NCI-H226 (cell line): Measurements from ENCODE around the gene TBX21.

Experiments used
- DNase-seq: peaks from one replicate; pipeline ENCODE4 v3.0.0-alpha.2; 2015

Gene TBX21

DNA sequence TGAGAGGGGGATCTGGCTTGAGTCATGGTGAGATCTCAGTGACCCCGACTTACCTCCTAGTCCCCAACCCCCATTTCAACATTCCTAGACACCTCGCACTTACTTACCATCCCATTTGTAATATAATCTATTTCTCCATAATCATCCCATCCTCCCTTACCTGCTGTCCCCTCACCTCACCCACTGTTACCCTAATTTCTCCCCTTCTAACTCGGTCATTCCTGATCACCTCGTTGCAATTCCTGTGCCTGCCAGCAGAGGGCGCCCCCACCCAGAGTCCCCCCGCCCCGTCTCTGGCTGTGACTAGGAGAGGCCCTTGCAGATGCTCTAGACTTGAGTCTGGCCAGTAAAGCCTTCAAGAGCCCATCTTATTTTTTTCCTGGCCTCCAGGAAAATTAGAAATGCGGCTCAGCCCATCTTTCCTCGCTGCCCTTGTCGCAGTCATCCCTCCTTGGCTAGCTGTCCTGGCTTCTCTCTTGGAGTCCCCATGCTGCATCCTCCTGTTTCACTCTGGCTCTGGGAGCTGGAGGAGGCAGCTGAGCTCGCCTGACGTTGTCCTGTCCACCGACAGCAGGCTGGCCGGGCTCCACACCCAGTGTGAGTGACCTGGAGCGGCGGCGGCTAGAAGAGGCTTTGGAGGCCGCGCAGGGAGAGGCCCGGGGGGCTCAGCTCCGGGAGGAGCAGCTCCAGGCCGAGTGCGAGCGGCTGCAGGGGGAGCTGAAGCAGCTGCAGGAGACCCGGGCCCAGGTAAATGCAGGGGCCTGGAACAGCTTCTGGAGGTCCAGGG is 34.1 kb upstream of the TBX21 start:
- no peak for DNase-seq

- no peak for DNase-seq
Measured at GRCh38 chr17:47699536-47699840, 33.5 kb upstream of the TBX21 start.

- no peak for DNase-seq
Measured at GRCh38 chr17:47700471-47701449, 32.3 kb upstream of the TBX21 start.

GRCh38 chr17:47701608-47702007 is 31.4 kb upstream of the TBX21 start:
- no peak for DNase-seq

DNA sequence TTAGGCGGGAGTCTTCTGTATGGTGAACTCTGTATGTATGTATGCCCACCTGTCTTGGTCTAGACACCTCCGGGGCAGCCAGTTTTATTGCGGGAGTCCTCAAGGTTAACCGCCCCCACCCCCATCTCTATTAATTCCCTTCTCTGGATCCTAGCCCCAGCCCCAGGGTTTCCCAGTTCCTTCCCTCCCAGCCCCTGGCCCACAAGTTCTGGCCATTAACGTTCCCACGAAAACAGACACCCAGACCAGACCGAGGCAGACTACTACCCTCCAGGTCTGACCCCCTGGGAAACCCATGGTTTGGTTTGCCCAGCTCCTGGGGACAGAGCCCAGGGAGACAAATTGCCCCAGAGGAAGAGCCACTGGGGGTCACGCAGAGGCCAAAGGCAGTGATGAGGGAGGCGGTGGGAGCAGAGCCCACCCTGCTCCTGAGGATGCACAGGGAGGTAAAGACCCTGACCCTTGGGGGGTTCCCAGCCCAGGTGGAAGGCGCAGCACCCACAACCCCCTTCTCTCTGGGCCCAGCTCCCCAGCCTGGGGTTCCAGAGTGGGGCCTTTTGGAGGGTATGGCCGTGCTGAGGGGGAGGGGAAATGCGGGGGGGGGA is 30.5 kb upstream of the TBX21 start:
- DNase-seq, result no peak

DNA sequence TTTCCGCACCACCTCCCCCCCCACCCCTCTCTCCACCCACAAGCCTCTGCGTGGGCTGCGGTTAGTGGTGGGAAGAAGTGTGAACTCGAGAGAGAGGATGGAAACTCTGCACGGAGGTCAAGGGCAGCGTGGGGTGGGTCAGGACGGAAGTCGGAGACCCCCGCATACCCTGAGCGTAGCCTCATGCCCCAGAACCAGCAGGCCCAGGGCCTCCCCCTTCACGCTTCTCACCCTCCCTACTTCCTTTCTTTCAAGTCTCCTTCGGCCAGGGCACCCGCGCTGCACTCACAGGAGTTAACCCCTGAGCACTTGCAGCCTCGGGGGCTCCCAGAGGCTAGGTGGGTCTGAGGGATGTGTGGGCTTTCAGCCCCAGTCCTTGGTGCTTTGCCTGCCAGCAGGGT is 29.8 kb upstream of the TBX21 start:
- no peak for DNase-seq

- no peak for DNase-seq
Measured at GRCh38 chr17:47703671-47704070, 29.4 kb upstream of the TBX21 start.

DNA sequence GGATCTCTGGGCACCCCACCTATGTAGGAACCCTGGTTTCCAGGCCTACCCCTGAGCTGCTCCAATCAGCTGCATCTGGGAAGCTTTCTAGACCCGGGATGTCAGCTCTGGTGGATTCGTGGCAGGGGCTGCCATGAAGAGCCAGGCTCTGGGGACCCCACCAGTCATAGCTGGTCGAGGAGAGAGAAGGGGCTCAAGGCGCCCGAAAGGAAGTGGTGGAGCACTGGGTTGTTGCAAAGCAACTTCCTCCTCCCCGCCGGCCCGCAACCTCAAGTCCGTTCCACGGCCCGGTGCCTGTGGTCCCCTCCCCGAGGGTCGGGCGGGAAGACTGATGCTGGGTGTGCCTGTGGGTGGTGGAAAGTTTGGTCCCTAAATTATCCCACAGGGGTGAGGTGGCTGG is 28.9 kb upstream of the TBX21 start:
- DNase-seq, result no peak

- DNase-seq, result no peak
Measured at GRCh38 chr17:47704736-47705135, 28.3 kb upstream of the TBX21 start.

DNA sequence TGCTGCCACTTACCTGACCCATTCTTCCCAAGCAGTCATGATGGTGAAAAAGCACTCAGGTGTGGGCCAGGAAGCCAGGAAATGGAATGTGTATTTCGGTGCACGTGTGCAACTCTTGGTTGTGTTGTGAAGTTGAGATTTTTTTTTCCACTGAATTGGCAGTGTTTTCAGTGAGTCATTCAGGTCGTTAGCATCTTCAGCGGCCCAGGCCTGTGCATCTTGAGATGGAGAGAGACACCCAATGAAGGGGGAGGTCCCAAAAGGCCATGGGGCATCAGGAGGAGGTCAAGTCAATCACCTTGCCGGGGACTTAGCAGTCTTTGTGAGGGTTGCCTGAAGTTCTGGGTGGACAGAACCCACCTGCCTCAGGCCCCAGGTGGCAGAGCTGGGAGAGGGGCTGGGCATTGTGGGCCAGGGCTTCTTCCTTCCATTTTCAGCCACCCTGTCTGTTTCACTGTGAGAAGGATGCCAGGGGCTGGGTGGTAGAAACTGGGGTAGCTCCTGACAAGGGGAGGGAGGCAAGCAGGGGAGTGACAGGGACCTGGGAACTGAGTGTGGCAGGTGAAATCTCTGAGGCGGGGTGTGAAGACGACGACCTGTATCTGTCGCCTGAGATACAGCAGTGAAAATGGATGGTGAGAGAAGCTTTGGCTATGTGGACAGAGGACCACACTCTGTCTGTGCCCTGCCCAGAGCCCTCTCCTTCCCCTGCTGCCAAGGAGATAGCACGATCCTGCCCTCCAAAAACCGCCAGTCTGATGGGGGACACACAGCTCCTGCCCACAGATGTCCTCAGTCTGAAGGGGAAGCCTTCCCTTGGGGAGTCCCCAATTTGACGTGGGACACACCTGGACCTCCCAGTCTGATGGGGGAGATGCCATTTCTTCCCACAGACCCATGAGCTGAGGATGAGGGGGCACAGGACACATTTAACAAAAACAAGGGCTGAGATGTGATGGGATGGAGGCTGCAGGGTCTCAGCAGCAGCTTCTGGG is 27.2 kb upstream of the TBX21 start:
- DNase-seq, result no peak

DNA sequence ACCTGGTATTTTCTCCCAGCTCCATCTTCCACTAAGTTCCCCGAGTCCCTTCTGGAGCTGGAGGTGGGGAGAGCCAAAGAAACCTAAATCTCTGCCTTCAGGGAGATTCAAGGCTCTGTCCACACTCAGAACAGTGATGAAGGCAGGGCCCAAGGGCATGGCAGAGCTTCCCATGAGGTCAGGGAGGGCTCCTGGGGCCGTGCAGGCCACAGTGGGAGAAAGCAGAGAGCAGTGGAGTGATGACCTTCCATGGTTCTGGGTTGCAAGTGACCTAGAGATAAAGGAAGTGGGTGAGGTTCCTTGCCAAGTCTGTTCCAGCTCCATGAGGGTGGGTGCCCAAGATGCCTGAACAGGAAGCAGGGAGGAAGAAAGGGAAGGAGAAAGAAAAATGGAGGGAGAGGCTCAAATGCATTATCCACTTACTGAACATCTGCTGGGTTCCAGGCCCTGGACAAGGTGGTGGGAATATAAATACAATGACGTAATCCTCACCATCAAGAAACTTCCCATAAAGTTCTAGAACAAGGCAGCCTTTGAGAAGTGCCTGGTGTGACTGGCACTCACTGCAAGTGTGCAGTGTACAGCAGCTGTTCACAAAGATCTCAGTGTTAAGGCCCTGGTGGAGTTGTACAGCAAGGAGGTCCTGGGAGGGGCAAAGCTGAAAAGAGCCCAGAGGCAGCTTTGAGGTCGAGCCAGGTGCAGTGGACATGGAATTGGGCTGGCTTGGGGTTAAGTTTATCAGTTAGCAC is 25.8 kb upstream of the TBX21 start:
- DNase-seq, result no peak

DNA sequence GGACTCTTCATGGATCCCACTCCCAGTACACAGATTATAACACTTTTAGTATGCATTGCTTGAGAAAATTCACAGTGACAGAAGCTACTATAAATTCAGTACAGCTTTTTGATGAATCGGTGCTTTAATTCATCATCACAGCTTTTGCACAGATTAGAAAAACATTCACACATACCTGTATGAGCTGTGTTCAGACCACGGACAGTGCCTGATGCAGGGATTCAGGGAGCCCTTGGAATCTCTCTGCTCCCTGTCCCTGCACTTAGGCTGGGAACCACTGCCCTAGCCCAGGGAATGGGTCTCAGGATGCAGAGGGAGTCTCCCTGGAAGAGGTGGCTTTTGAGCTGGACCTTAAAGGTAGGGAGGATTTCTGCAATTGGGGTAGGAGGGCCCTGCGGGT is 25.2 kb upstream of the TBX21 start:
- DNase-seq, result no peak

- no peak for DNase-seq
Measured at GRCh38 chr17:47708312-47708863, 24.6 kb upstream of the TBX21 start.

DNA sequence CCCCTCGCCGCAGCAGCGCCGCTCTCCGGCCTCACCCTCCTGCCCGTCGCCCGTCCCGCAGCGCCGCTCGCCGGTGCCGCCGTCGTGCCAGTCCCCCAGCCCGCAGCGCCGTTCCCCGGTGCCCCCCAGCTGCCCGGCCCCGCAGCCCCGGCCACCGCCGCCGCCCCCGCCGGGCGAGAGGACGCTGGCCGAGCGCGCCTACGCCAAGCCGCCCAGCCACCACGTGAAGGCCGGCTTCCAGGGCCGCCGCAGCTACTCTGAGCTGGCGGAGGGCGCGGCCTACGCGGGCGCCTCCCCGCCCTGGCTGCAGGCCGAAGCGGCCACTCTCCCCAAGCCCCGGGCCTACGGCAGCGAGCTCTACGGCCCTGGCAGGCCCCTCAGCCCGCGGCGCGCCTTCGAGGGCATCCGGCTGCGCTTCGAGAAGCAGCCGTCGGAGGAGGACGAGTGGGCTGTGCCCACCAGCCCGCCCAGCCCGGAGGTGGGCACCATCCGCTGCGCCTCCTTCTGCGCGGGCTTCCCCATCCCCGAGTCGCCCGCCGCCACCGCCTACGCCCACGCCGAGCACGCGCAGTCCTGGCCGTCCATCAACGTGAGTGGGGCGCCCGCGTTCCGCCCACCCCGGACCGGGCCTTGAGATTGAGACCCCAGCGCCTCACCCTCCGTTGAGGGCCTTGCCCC is 24.0 kb upstream of the TBX21 start:
- no peak for DNase-seq

DNA sequence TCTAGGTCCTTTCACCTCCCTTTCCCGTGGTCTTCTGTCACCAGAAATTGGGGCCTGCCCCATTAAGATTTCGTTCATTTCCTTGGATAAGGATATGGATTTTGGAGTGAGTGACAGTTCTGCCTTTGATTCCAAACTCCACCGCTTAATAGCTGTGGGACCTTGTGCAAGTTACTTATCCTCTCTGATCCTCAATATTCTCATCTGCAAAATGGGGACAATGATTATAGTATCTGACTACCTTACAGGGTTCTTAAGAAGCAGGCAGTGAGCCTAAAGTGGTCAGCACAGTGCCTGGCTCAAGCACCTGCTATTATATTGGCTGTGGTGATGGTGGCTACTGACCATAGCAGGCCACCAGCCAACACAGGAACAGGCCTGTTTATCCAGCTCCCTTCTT is 23.4 kb upstream of the TBX21 start:
- no peak for DNase-seq

DNA sequence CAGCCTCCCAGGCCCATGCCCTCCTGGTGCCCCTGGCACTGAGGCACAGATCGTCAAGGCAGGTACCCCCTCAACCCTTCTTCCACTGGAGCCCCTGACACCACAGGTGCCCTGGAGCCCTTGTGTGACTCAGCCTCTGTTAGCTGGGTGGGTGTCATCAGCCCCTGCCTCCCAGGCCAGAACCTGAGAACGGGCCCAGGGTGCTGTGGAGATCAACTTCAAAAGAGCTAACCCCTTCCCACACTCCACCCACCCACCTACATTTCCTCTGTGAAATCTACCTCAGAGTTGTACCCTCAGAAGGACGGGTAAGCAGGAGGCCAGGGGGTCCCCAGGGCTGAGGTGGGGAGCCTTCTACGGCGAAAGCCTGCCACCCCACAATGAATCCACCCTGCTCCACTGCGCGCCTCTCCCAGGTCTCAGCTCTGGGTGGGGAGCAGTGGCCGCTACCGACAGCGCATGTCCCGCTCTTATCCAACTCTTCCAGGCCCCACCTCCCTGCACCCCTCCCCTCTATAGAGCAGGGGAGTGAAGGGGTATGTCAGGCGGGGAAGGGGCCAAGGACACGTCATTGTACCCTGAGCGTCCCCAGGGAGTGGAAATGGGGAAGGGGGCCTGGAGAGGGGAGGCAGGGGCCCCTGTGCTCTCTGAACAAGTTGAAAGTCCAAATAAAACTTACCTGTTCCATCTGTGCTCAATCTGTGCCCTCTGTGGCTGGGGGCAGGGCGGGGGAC is 21.5 kb upstream of the TBX21 start:
- DNase-seq, result no peak

GRCh38 chr17:47712330-47713023 is 20.6 kb upstream of the TBX21 start:
- no peak for DNase-seq

GRCh38 chr17:47713980-47714700 is 18.9 kb upstream of the TBX21 start:
- no peak for DNase-seq
